GM21786 (cell line): ENCODE data around the gene RAB24.
"Not testable (repeated sequence)": the region's sequence is repeated elsewhere in the genome, so short reads cannot be mapped to it uniquely, and the experiment has no call there.

Experiments used
- ATAC-seq: cut with Tn5 transposase; IDR thresholded peaks from one replicate; pipeline ENCODE4 v1.9.1; 2021; ENCODE audit not compliant: unreplicated experiment

The RAB24 gene

GRCh38 chr5:177296581-177296980, 6.9 kb downstream of the RAB24 start:
- no peak for ATAC-seq

GRCh38 chr5:177295924-177296323, 7.6 kb downstream of the RAB24 start:
- ATAC-seq, result no peak

- no peak for ATAC-seq
Measured at GRCh38 chr5:177294632-177295031, 8.9 kb downstream of the RAB24 start.

- ATAC-seq, result no peak
Measured at GRCh38 chr5:177293819-177294581, 9.5 kb downstream of the RAB24 start.

GRCh38 chr5:177291735-177292134, 11.8 kb downstream of the RAB24 start:
- no peak for ATAC-seq

- no peak for ATAC-seq
Measured at GRCh38 chr5:177290816-177291596, 12.5 kb downstream of the RAB24 start.

- ATAC-seq, result no peak
Measured at GRCh38 chr5:177288191-177288590, 15.3 kb downstream of the RAB24 start.

- no peak for ATAC-seq
Measured at GRCh38 chr5:177276886-177277285, 26.6 kb downstream of the RAB24 start.

- ATAC-seq, result no peak
Measured at GRCh38 chr5:177275883-177276282, 27.6 kb downstream of the RAB24 start.

- ATAC-seq, result no peak
Measured at GRCh38 chr5:177271113-177271512, 32.4 kb downstream of the RAB24 start.

GRCh38 chr5:177270653-177271052, 32.9 kb downstream of the RAB24 start:
- ATAC-seq, result no peak

- ATAC-seq, result no peak
Measured at GRCh38 chr5:177269976-177270375, 33.5 kb downstream of the RAB24 start.

- no peak for ATAC-seq
Measured at GRCh38 chr5:177269232-177269895, 34.2 kb downstream of the RAB24 start.

- no peak for ATAC-seq
Measured at GRCh38 chr5:177265395-177265794, 38.1 kb downstream of the RAB24 start.

- no peak for ATAC-seq
Measured at GRCh38 chr5:177264178-177264577, 39.3 kb downstream of the RAB24 start.

GRCh38 chr5:177261510-177261909, 42.0 kb downstream of the RAB24 start:
- ATAC-seq, result no peak

- ATAC-seq, result no peak
Measured at GRCh38 chr5:177260961-177261360, 42.6 kb downstream of the RAB24 start.

- ATAC-seq, result not testable (repeated sequence)
Measured at GRCh38 chr5:177258711-177259110, 44.8 kb downstream of the RAB24 start.

- ATAC-seq, result no peak
Measured at GRCh38 chr5:177256296-177256695, 47.2 kb downstream of the RAB24 start.

GRCh38 chr5:177253252-177253651, 50.3 kb downstream of the RAB24 start:
- no peak for ATAC-seq
